Lung (tissue), 12 donors: ENCODE data around the gene GPRIN3. TPM values are rescaled to one million over a fixed set of nuclear protein-coding genes. Genes with fewer than 3 reads are reported as not detected.

Experiments
- ATAC-seq: fragments of 200-7000 bp; cut with Tn5 transposase; one replicate; pipeline ENCODE4 v1.9.1; 2020; ENCODE audit warnings: moderate number of reproducible peaks; ENCODE audit not compliant: insufficient read depth, low FRiP score
- DNase-seq, 3 donors: peaks; one replicate each; pipeline ENCODE4 v3.0.0-alpha.2; 2013 to 2017
- H3K27ac ChIP-seq, 2 donors: one replicate each; pipeline ENCODE4 v1.5.1; 2013; ENCODE audit warnings: mild to moderate bottlenecking in 2 of 2, moderate library complexity in 2 of 2, control low read depth in 1 of 2, inconsistent platforms in 1 of 2, low read depth in 1 of 2, low read length in 1 of 2
- H3K27me3 ChIP-seq, 3 donors: one replicate each; pipeline ENCODE4 v1.5.1; 2013; ENCODE audit warnings: low read length in 2 of 3; ENCODE audit not compliant: control insufficient read depth in 3 of 3, insufficient read depth in 3 of 3
- H3K36me3 ChIP-seq, 4 donors: one replicate each; pipeline ENCODE4 v1.5.1; 2013; ENCODE audit warnings: low read length in 4 of 4, mild to moderate bottlenecking in 1 of 4, moderate library complexity in 1 of 4; ENCODE audit not compliant: control insufficient read depth in 4 of 4, insufficient read depth in 4 of 4
- H3K4me1 ChIP-seq, 5 donors: one replicate each; pipeline ENCODE4 v1.5.1; 2013; ENCODE audit warnings: low read length in 5 of 5, mild to moderate bottlenecking in 2 of 5, moderate library complexity in 1 of 5; ENCODE audit not compliant: control insufficient read depth in 5 of 5, insufficient read depth in 5 of 5
- H3K4me3 ChIP-seq: one replicate; pipeline ENCODE4 v1.5.1; 2013; ENCODE audit warnings: mild to moderate bottlenecking, control low read depth, moderate library complexity
- H3K9ac ChIP-seq, 2 donors: one replicate each; pipeline ENCODE4 v1.5.1; 2013; ENCODE audit warnings: low read length in 2 of 2, control low read depth in 1 of 2; ENCODE audit not compliant: insufficient read depth in 1 of 2
- H3K9me3 ChIP-seq, 4 donors: one replicate each; pipeline ENCODE4 v1.5.1; 2013; ENCODE audit warnings: low read length in 3 of 4, mild to moderate bottlenecking in 1 of 4, moderate library complexity in 1 of 4; ENCODE audit not compliant: control insufficient read depth in 4 of 4, insufficient read depth in 3 of 4
- WGBS, 2 donors: extraction: QIAGEN DNeasy Blood & Tissue Kit; methylation state at CpG; one replicate each; pipeline ENCODE4 v1.1.7; 2013; 5-methylcytosine and 5-hydroxymethylcytosine counted together
- polyA plus RNA-seq, 2 donors: library from polyadenylated mRNA; stranded (reverse); fragments of 200-250 nt; gene quantifications; one replicate each; pipeline ENCODE4 v1.2.1, GENCODE V29; 2013
- total RNA-seq, 2 donors: library from RNA; depleted of rRNA in 1 of 2; stranded (reverse); fragments of >200 nt in 1 of 2; gene quantifications; one replicate each; pipeline ENCODE4 v1.2.1, GENCODE V29; 2014 to 2021
- TF ChIP-seq, protein P1 (sequence below): IDR thresholded peaks from 2 replicates; pipeline ENCODE4 v1.5.1; 2012; ENCODE audit warnings: mild to moderate bottlenecking; ENCODE audit errors: control extremely low read depth, extremely low read depth
- donor health status: control.
- donor health status: control.
- donor health status: Bipolar disorder and iron deficiency.
- donor health status: healthy.
- donor health status: DM: yes; HTN: yes; CAD: no.

GPRIN3 gene
- total and polyA plus RNA-seq, 4 donors, result 1.6 to 14.4 (median 4.3) TPM

GRCh38 chr4:89242864-89243732 lies 64.5 kb downstream of the GPRIN3 start:
- Histone ChIP-seq H3K9ac (no peak overlapping the region), H3K27ac (no peak overlapping the region), H3K4me1 (peaks cover 0 to 15% (median 6%) of the 10 kb centered on the region in 5 donors), H3K36me3 (peaks cover 0 to 4% (median 0%) of the 10 kb centered on the region in 4 donors), H3K4me3 (no peak overlapping the region), H3K9me3 (no peaks in the 10 kb centered on the region), H3K27me3 (no peaks in the 10 kb centered on the region)
- TF ChIP-seq, protein P1, sequence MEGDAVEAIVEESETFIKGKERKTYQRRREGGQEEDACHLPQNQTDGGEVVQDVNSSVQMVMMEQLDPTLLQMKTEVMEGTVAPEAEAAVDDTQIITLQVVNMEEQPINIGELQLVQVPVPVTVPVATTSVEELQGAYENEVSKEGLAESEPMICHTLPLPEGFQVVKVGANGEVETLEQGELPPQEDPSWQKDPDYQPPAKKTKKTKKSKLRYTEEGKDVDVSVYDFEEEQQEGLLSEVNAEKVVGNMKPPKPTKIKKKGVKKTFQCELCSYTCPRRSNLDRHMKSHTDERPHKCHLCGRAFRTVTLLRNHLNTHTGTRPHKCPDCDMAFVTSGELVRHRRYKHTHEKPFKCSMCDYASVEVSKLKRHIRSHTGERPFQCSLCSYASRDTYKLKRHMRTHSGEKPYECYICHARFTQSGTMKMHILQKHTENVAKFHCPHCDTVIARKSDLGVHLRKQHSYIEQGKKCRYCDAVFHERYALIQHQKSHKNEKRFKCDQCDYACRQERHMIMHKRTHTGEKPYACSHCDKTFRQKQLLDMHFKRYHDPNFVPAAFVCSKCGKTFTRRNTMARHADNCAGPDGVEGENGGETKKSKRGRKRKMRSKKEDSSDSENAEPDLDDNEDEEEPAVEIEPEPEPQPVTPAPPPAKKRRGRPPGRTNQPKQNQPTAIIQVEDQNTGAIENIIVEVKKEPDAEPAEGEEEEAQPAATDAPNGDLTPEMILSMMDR, result no peak
- WGBS, 2 donors, result 52 to 56% methylated on average over 5 of the region's 5 CpGs
- peak in 2 of 3 donors; percentile 22 to 37 for DNase-seq
- ATAC-seq, result no peak

DNA sequence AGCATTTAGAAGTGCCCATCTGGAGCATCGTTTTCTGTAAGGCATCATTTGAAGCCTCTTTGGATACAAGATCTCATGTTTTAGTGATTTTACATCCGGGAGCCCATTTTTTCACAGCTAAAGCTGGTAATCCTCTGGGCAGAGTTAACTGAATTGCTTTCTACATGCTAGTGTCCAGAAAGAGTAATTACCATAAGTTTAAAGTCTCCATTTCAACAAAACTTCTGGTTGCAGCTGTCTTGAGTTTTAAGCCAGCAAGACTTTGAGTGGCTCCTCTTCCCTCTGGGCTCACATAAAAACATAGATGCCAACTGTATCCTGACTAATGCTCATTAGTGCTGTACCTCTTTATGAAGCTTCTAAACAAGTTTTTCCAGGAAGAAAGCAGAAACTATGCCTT lies 65.4 kb downstream of the GPRIN3 start:
- H3K9me3 ChIP-seq, result no peaks in the 10 kb centered on the region
- H3K36me3 ChIP-seq, result no peaks in the 10 kb centered on the region
- DNase-seq, result peak in 1 of 3 donors; percentile 4
- peaks cover 0 to 15% (median 6%) of the 10 kb centered on the region in 5 donors for H3K4me1 ChIP-seq
- no peaks in the 10 kb centered on the region for H3K27me3 ChIP-seq
- H3K9ac ChIP-seq, result no peak overlapping the region
- no peak for ATAC-seq
- H3K27ac ChIP-seq, result peak overlapping the region in 1 of 2 donors; percentile 45
- TF ChIP-seq, protein P1, result no peak
- WGBS, 2 donors, result 83 to 88% methylated on average over 2 of the region's 2 CpGs
- H3K4me3 ChIP-seq, result no peak overlapping the region

- Histone ChIP-seq H3K9ac (no peak overlapping the region), H3K27me3 (no peaks in the 10 kb centered on the region), H3K4me1 (no peaks in the 10 kb centered on the region), H3K27ac (no peak overlapping the region), H3K36me3 (no peaks in the 10 kb centered on the region), H3K9me3 (no peaks in the 10 kb centered on the region), H3K4me3 (no peak overlapping the region)
- TF ChIP-seq, protein P1, result no peak
- WGBS, 2 donors, result 93 to 96% methylated on average over 3 of the region's 3 CpGs
- DNase-seq (no peak), ATAC-seq (no peak)
Observed at GRCh38 chr4:89230271-89230670, 77.3 kb downstream of the GPRIN3 start.
